ENCODE measurements around the gene CITED1. TPM values are rescaled to one million over a fixed set of nuclear protein-coding genes. Genes with fewer than 3 reads are reported as not detected.

The CITED1 gene
- total RNA-seq: 0.17 TPM in 1 of 2 replicates, not detected in the other
- not detected in 2 replicates for polyA plus RNA-seq
- polyA plus RNA-seq (2012): 0.20 TPM in 1 of 2 replicates, not detected in the other
- polyA minus RNA-seq (ENCODE audit: low replicate concordance): 1.2 TPM in 1 of 2 replicates, not detected in the other

- peak within 1 kb of the TSS; percentile 20 to 59 (median 46) for H3K4me3 ChIP-seq (replicated peaks in 1 of 4; ENCODE audit: control extremely low read depth in 1 of 4, insufficient read depth in 1 of 4, low read depth in 3 of 4, low read length in 4 of 4)
- peaks cover 71% of the 10 kb centered on the region for H3K27me3 ChIP-seq (ENCODE audit: control insufficient read depth, insufficient read depth, low read length)
- no peak within 1 kb of the TSS for H2AFZ ChIP-seq (ENCODE audit: low read length)
- no peaks in the 10 kb centered on the region for H4K20me1 ChIP-seq (ENCODE audit: control insufficient read depth, extremely low read depth, insufficient read depth, low read length)
- no peaks in the 10 kb centered on the region for H3K79me2 ChIP-seq (ENCODE audit: control insufficient read depth, insufficient read depth, low read length)
- TF ChIP-seq EZH2 (IDR thresholded peaks at IDR 0.05; ENCODE audit: low read length, missing control alignments) (peak; percentile 97), CTCF (conservative IDR thresholded peaks at IDR 0.05 in 1 of 2, IDR thresholded peaks at IDR 0.05 in 1 of 2; ENCODE audit: low read depth in 1 of 2, low read length in 2 of 2) (no peak)
- H3K4me1 ChIP-seq (ENCODE audit: control insufficient read depth, extremely low read depth, insufficient read depth, low read length): no peaks in the 10 kb centered on the region
- H3K9me3 ChIP-seq (ENCODE audit: control insufficient read depth, insufficient read depth, low read depth, low read length): no peaks in the 10 kb centered on the region
- no peak within 1 kb of the TSS for H3K9ac ChIP-seq (ENCODE audit: insufficient read depth, low read length)
- no peaks in the 10 kb centered on the region for H3K36me3 ChIP-seq (ENCODE audit: control insufficient read depth, insufficient read depth, low read length)
- peak within 1 kb of the TSS; percentile 71 for H3K4me2 ChIP-seq (ENCODE audit: extremely low read depth, insufficient read depth, low read length)
- no peak within 1 kb of the TSS for H3K27ac ChIP-seq (ENCODE audit: insufficient read depth, low read length)
- peak in 1 of 2 donors; percentile 2 for DNase-seq (ENCODE audit: low read depth in 2 of 2)
Measured at GRCh38 chrX:72305286-72306084, at the start of gene CITED1. Gene CITED1, minus strand, starts transcription at chrX:72305914. Its CDS starts 3,045 bp downstream, at chrX:72302869.

- no peak overlapping the region for H3K4me3 ChIP-seq (replicated peaks in 1 of 4; ENCODE audit: control extremely low read depth in 1 of 4, insufficient read depth in 1 of 4, low read depth in 3 of 4, low read length in 4 of 4)
- H3K9ac ChIP-seq (ENCODE audit: insufficient read depth, low read length): no peak overlapping the region
- no peak overlapping the region for H2AFZ ChIP-seq (ENCODE audit: low read length)
- no peaks in the 10 kb centered on the region for H3K27me3 ChIP-seq (ENCODE audit: control insufficient read depth, insufficient read depth, low read length)
- H3K36me3 ChIP-seq (ENCODE audit: control insufficient read depth, insufficient read depth, low read length): no peaks in the 10 kb centered on the region
- no peaks in the 10 kb centered on the region for H4K20me1 ChIP-seq (ENCODE audit: control insufficient read depth, extremely low read depth, insufficient read depth, low read length)
- H3K27ac ChIP-seq (ENCODE audit: insufficient read depth, low read length): no peak overlapping the region
- TF ChIP-seq CTCF (conservative IDR thresholded peaks at IDR 0.05 in 1 of 2, IDR thresholded peaks at IDR 0.05 in 1 of 2; ENCODE audit: low read depth in 1 of 2, low read length in 2 of 2) (no peak), EZH2 (IDR thresholded peaks at IDR 0.05; ENCODE audit: low read length, missing control alignments) (no peak)
- no peaks in the 10 kb centered on the region for H3K4me1 ChIP-seq (ENCODE audit: control insufficient read depth, extremely low read depth, insufficient read depth, low read length)
- no peaks in the 10 kb centered on the region for H3K79me2 ChIP-seq (ENCODE audit: control insufficient read depth, insufficient read depth, low read length)
- no peak for DNase-seq (ENCODE audit: low read depth in 2 of 2)
- no peak overlapping the region for H3K4me2 ChIP-seq (ENCODE audit: extremely low read depth, insufficient read depth, low read length)
- no peaks in the 10 kb centered on the region for H3K9me3 ChIP-seq (ENCODE audit: control insufficient read depth, insufficient read depth, low read depth, low read length)
Measured at GRCh38 chrX:72352786-72353185, 47.1 kb upstream of the CITED1 start.

GRCh38 chrX:72351606-72352334, 46.1 kb upstream of the CITED1 start:
- Histone ChIP-seq H3K4me2 (ENCODE audit: extremely low read depth, insufficient read depth, low read length) (no peak overlapping the region), H3K36me3 (ENCODE audit: control insufficient read depth, insufficient read depth, low read length) (no peaks in the 10 kb centered on the region), H3K4me3 (replicated peaks in 1 of 4; ENCODE audit: control extremely low read depth in 1 of 4, insufficient read depth in 1 of 4, low read depth in 3 of 4, low read length in 4 of 4) (no peak overlapping the region), H3K4me1 (ENCODE audit: control insufficient read depth, extremely low read depth, insufficient read depth, low read length) (no peaks in the 10 kb centered on the region), H4K20me1 (ENCODE audit: control insufficient read depth, extremely low read depth, insufficient read depth, low read length) (no peaks in the 10 kb centered on the region), H3K79me2 (ENCODE audit: control insufficient read depth, insufficient read depth, low read length) (no peaks in the 10 kb centered on the region), H3K9me3 (ENCODE audit: control insufficient read depth, insufficient read depth, low read depth, low read length) (no peaks in the 10 kb centered on the region), H3K27ac (ENCODE audit: insufficient read depth, low read length) (no peak overlapping the region), H3K9ac (ENCODE audit: insufficient read depth, low read length) (no peak overlapping the region), H2AFZ (ENCODE audit: low read length) (no peak overlapping the region), H3K27me3 (ENCODE audit: control insufficient read depth, insufficient read depth, low read length) (no peaks in the 10 kb centered on the region)
- TF ChIP-seq EZH2 (IDR thresholded peaks at IDR 0.05; ENCODE audit: low read length, missing control alignments) (no peak), CTCF (conservative IDR thresholded peaks at IDR 0.05 in 1 of 2, IDR thresholded peaks at IDR 0.05 in 1 of 2; ENCODE audit: low read depth in 1 of 2, low read length in 2 of 2) (no peak)
- peak; percentile 9 to 33 for DNase-seq (ENCODE audit: low read depth in 2 of 2)
